GM12878 (cell line): Measurements from ENCODE around the gene LRRC66. TPM values are rescaled to one million over a fixed set of nuclear protein-coding genes. Genes with fewer than 3 reads are reported as not detected.

Experiments used
- ATAC-seq: fragments of 200-7000 bp; cut with Tn5 transposase; 3 replicates; pipeline ENCODE4 v1.9.1; 2020; ENCODE audit warnings: mild to moderate bottlenecking, moderate library complexity
- BruUV-seq: library from RNA; stranded (reverse); fragments of 400-500 nt; replicated peaks from 2 replicates; lab custom pipeline; 2021; lab: Mats Ljungman, UMichigan
- CTCF ChIA-PET: fragments of 300-600 bp; sonication (Branson Sonifier 250); formaldehyde crosslinking; extraction: SDS; loops from one replicate; lab custom pipeline; 2021; ENCODE audit warnings: inconsistent platforms; lab: Yijun Ruan, JAX
- POLR2A ChIA-PET: fragments of 350-600 bp; formaldehyde crosslinking; extraction: SDS; loops from one replicate; lab custom pipeline; 2021; ENCODE audit warnings: inconsistent platforms; lab: Charles Lee
- RAD21 ChIA-PET: fragments of 300-600 bp; sonication (Branson Sonifier 250); formaldehyde crosslinking; loops from one replicate; lab custom pipeline; 2023; ENCODE audit warnings: antibody characterized with exemption; ENCODE audit not compliant: unreplicated experiment; lab: Charles Lee
- SMC1A ChIA-PET: fragments of 300-600 bp; sonication (Branson Sonifier 250); formaldehyde crosslinking; loops from one replicate; lab custom pipeline; 2023; ENCODE audit not compliant: unreplicated experiment, uncharacterized antibody; lab: Charles Lee
- DNase-seq: peaks from one replicate; pipeline ENCODE4 v3.0.0-alpha.2; 2011; ENCODE audit warnings: low read depth, low spot score
- FAIRE-seq: peaks from 3 replicates; lab custom pipeline; 2011; peaks lifted over from hg19 to GRCh38; lab: Jason Lieb, UNC
- H2AFZ ChIP-seq: 2 replicates; pipeline ENCODE4 v1.6.0; 2011; ENCODE audit warnings: low read depth, low read length, control low read depth; ENCODE audit not compliant: control insufficient read depth
- H3K27ac ChIP-seq: 2 replicates; pipeline ENCODE4 v1.5.1; 2011; ENCODE audit warnings: control low read depth; ENCODE audit not compliant: control insufficient read depth, insufficient read depth
- H3K27me3 ChIP-seq, 2 experiments: replicated peaks in 1 of 2; 2 replicates each; pipeline versions ENCODE4 v1.6.0 to v1.6.1; 2011; ENCODE audit warnings: low read length in 1 of 2; ENCODE audit not compliant: control insufficient read depth in 2 of 2, insufficient read depth in 2 of 2
- H3K36me3 ChIP-seq, 2 experiments: 2 replicates each; pipeline ENCODE4 v1.5.1; 2011; ENCODE audit warnings: low read length in 1 of 2; ENCODE audit not compliant: control insufficient read depth in 2 of 2, insufficient read depth in 2 of 2
- H3K4me1 ChIP-seq: 2 replicates; pipeline ENCODE4 v1.6.1; 2011; ENCODE audit warnings: mild to moderate bottlenecking, low read length, moderate library complexity, mixed read lengths; ENCODE audit not compliant: control insufficient read depth, insufficient read depth
- H3K4me2 ChIP-seq: 2 replicates; pipeline ENCODE4 v1.6.0; 2011; ENCODE audit warnings: control low read depth; ENCODE audit not compliant: control insufficient read depth, insufficient read depth
- H3K4me3 ChIP-seq: fragments of 200-600 bp; sonication (generic); 2 replicates; pipeline ENCODE4 v1.5.1; 2016
- H3K79me2 ChIP-seq: 2 replicates; pipeline ENCODE4 v1.6.0; 2011; ENCODE audit warnings: low read length; ENCODE audit not compliant: control insufficient read depth, insufficient read depth
- H3K9ac ChIP-seq: 2 replicates; pipeline ENCODE4 v1.8.0; 2011; ENCODE audit warnings: low read length, control low read depth, mixed read lengths; ENCODE audit not compliant: control insufficient read depth, insufficient read depth
- H3K9me3 ChIP-seq: replicated peaks from 3 replicates; pipeline ENCODE4 v1.5.1; 2011; ENCODE audit warnings: mild to moderate bottlenecking, low read length; ENCODE audit not compliant: control insufficient read depth, insufficient read depth
- H4K20me1 ChIP-seq: 2 replicates; pipeline ENCODE4 v1.6.0; 2011; ENCODE audit not compliant: control insufficient read depth, insufficient read depth
- CHD4 ChIP-seq: fragments of 200-600 bp; sonication (generic); IDR thresholded peaks from 2 replicates; pipeline ENCODE4 v1.6.1; 2016; ENCODE audit warnings: mild to moderate bottlenecking
- IKZF1 ChIP-seq: fragments of 450-650 bp; conservative IDR thresholded peaks from 2 replicates; pipeline ENCODE4 v1.6.1; 2017; ENCODE audit warnings: antibody characterized with exemption, mild to moderate bottlenecking
- KDM1A ChIP-seq: fragments of 200-600 bp; sonication (generic); IDR thresholded peaks from 2 replicates; pipeline ENCODE4 v1.6.1; 2016; ENCODE audit warnings: borderline replicate concordance
- NFIC ChIP-seq: IDR thresholded peaks from 2 replicates; pipeline ENCODE4 v1.6.1; 2012; ENCODE audit warnings: low read depth, mild to moderate bottlenecking, inconsistent platforms, low read length, moderate library complexity
- NFXL1 ChIP-seq: fragments of 450-650 bp; IDR thresholded peaks from 2 replicates; pipeline ENCODE4 v1.6.1; 2017; ENCODE audit warnings: antibody characterized with exemption, mild to moderate bottlenecking, borderline replicate concordance
- NRF1 ChIP-seq: conservative IDR thresholded peaks from 2 replicates; pipeline ENCODE4 v1.6.1; 2011; ENCODE audit warnings: mild to moderate bottlenecking, low read depth, low read length, improper control_type of control experiment
- SIN3A ChIP-seq: IDR thresholded peaks from 2 replicates; pipeline ENCODE4 v1.6.1; 2012; ENCODE audit warnings: low read depth, low read length, improper control_type of control experiment
- TAF1 ChIP-seq: IDR thresholded peaks from 2 replicates; pipeline ENCODE4 v1.6.1; 2011; ENCODE audit warnings: mild to moderate bottlenecking, low read depth, low read length, borderline replicate concordance
- TCF7 ChIP-seq: IDR thresholded peaks from 2 replicates; pipeline ENCODE4 v1.6.1; 2014; ENCODE audit warnings: antibody characterized with exemption, borderline replicate concordance
- WGBS: methylation state at CpG from one replicate; pipeline ENCODE4 v1.1.6; 2016; ENCODE audit warnings: low lambda C conversion rate; ENCODE audit not compliant: insufficient replicate concordance, insufficient coverage; ENCODE audit errors: missing lambda C conversion rate; 5-methylcytosine and 5-hydroxymethylcytosine counted together
- in situ Hi-C: fragments of 300-500 bp; cut with MboI; formaldehyde crosslinking; loops from 9 replicates; pipeline ENCODE4 v1.14.3; 2018; ENCODE audit warnings: mixed read lengths
- intact Hi-C: fragments of 100-400 bp; cut with micrococcal nuclease; formaldehyde crosslinking; loops from one replicate; pipeline ENCODE4 v1.14.2; 2022; ENCODE audit not compliant: unreplicated experiment
- polyA plus RNA-seq, 11 experiments: library from polyadenylated mRNA; depleted of rRNA in 4 of 11; unstranded in 6 of 11; stranded (reverse) in 5 of 11; fragments of >200 nt; fragmentation: Nextera tagmentation in 4 of 11; fragmentation: Illumina TruSeq in 1 of 11; extraction: Ambion mirVana in 4 of 11; extraction: Trizol in 1 of 11; gene quantifications; 1 replicate in 1 of 11; 2 replicates in 10 of 11; pipeline versions ENCODE4 v1.2.1 to v1.2.3, GENCODE V29; 2011 to 2016; ENCODE audit warnings: inconsistent platforms in 2 of 11, missing spikeins in 2 of 11, low read depth in 1 of 11
- total RNA-seq, 4 experiments: library from RNA; depleted of rRNA in 3 of 4; stranded (reverse); fragments of >200 nt in 3 of 4; fragmentation: Illumina TruSeq in 1 of 4; extraction: Trizol in 1 of 4; gene quantifications; 2 replicates each; pipeline versions ENCODE4 v1.2.1 to v1.2.3, GENCODE V29; 2013 to 2021
- TF ChIP-seq, protein P1 (sequence below): IDR thresholded peaks from 2 replicates; pipeline ENCODE4 v1.6.1; 2011; ENCODE audit warnings: borderline replicate concordance, low read depth, mild to moderate bottlenecking, moderate library complexity, mixed read lengths, low read length; ENCODE audit not compliant: insufficient read depth; ENCODE audit errors: extremely low read length
- TF ChIP-seq, protein P2 (sequence below): fragments of 450-650 bp; IDR thresholded peaks from 2 replicates; pipeline ENCODE4 v1.6.1; 2017; ENCODE audit warnings: borderline replicate concordance
- TF ChIP-seq, protein P3 (sequence below): IDR thresholded peaks from 2 replicates; pipeline ENCODE4 v1.6.1; 2012; ENCODE audit warnings: improper control_type of control experiment, low read depth, low read length; ENCODE audit not compliant: insufficient replicate concordance

LRRC66 gene
- total and polyA plus RNA-seq, 10 of the 15 experiments (the other 5 are each of a cell fraction or from before 2014, with no cell fraction given), result 0.02 to 0.18 (median 0.09) TPM; not detected in 2

- TF ChIP-seq, protein P1, sequence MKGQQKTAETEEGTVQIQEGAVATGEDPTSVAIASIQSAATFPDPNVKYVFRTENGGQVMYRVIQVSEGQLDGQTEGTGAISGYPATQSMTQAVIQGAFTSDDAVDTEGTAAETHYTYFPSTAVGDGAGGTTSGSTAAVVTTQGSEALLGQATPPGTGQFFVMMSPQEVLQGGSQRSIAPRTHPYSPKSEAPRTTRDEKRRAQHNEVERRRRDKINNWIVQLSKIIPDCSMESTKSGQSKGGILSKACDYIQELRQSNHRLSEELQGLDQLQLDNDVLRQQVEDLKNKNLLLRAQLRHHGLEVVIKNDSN, result no peak
- TF ChIP-seq IKZF1, result no peak
Observed at GRCh38 chr4:52001616-52002015, 18.5 kb downstream of the LRRC66 start (continued).

DNA sequence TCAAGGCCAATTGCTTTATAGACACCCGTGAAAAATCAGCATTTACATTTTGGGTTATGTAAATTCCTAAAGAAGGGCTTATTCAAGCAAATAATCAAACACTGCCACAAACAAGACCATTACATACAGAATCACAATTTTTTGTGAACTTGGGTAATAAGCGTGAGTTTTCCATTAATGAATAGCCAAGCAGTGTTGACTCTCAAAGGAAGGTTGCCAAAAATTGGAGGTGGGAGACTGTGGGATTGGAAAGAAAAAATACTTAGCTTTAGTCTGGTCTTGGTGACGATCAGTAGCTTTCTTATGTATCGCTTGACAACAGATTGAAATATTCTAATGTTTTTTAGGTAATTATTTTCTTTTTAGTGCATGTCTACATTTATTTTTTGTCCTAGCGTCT, 20.9 kb downstream of the LRRC66 start:
- no peaks in the 10 kb centered on the region for H3K27me3 ChIP-seq
- no peaks in the 10 kb centered on the region for H4K20me1 ChIP-seq
- no peak overlapping the region for H3K9ac ChIP-seq
- ATAC-seq (no peak), FAIRE-seq (no peak), DNase-seq (no peak)
- intact Hi-C loops (no loop called here), in situ Hi-C loops (no loop called here)
- H3K4me3 ChIP-seq, result no peak overlapping the region
- no peaks in the 10 kb centered on the region for H3K36me3 ChIP-seq
- RAD21 ChIA-PET, result no interaction called here
- no peak overlapping the region for H2AFZ ChIP-seq
- H3K4me2 ChIP-seq, result no peak overlapping the region
- POLR2A ChIA-PET, result no interaction called here
- no peaks in the 10 kb centered on the region for H3K9me3 ChIP-seq
- H3K27ac ChIP-seq, result no peak overlapping the region
- SMC1A ChIA-PET, result no interaction called here
- WGBS, result 53% methylated on average over 5 of the region's 5 CpGs
- CTCF ChIA-PET, result no interaction called here
- H3K79me2 ChIP-seq, result no peaks in the 10 kb centered on the region
- BruUV-seq, result no TSS peak
- H3K4me1 ChIP-seq, result no peaks in the 10 kb centered on the region
- no peak for TF ChIP-seq TCF7
- no peak for TF ChIP-seq TAF1
- TF ChIP-seq NFXL1, result no peak
- TF ChIP-seq, protein P2, sequence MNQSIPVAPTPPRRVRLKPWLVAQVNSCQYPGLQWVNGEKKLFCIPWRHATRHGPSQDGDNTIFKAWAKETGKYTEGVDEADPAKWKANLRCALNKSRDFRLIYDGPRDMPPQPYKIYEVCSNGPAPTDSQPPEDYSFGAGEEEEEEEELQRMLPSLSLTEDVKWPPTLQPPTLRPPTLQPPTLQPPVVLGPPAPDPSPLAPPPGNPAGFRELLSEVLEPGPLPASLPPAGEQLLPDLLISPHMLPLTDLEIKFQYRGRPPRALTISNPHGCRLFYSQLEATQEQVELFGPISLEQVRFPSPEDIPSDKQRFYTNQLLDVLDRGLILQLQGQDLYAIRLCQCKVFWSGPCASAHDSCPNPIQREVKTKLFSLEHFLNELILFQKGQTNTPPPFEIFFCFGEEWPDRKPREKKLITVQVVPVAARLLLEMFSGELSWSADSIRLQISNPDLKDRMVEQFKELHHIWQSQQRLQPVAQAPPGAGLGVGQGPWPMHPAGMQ, result no peak
- TF ChIP-seq NRF1, result no peak
- TF ChIP-seq, protein P3, sequence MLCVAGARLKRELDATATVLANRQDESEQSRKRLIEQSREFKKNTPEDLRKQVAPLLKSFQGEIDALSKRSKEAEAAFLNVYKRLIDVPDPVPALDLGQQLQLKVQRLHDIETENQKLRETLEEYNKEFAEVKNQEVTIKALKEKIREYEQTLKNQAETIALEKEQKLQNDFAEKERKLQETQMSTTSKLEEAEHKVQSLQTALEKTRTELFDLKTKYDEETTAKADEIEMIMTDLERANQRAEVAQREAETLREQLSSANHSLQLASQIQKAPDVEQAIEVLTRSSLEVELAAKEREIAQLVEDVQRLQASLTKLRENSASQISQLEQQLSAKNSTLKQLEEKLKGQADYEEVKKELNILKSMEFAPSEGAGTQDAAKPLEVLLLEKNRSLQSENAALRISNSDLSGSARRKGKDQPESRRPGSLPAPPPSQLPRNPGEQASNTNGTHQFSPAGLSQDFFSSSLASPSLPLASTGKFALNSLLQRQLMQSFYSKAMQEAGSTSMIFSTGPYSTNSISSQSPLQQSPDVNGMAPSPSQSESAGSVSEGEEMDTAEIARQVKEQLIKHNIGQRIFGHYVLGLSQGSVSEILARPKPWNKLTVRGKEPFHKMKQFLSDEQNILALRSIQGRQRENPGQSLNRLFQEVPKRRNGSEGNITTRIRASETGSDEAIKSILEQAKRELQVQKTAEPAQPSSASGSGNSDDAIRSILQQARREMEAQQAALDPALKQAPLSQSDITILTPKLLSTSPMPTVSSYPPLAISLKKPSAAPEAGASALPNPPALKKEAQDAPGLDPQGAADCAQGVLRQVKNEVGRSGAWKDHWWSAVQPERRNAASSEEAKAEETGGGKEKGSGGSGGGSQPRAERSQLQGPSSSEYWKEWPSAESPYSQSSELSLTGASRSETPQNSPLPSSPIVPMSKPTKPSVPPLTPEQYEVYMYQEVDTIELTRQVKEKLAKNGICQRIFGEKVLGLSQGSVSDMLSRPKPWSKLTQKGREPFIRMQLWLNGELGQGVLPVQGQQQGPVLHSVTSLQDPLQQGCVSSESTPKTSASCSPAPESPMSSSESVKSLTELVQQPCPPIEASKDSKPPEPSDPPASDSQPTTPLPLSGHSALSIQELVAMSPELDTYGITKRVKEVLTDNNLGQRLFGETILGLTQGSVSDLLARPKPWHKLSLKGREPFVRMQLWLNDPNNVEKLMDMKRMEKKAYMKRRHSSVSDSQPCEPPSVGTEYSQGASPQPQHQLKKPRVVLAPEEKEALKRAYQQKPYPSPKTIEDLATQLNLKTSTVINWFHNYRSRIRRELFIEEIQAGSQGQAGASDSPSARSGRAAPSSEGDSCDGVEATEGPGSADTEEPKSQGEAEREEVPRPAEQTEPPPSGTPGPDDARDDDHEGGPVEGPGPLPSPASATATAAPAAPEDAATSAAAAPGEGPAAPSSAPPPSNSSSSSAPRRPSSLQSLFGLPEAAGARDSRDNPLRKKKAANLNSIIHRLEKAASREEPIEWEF, result no peak
- no peak for TF ChIP-seq CHD4
- no peak for TF ChIP-seq SIN3A
- no peak for TF ChIP-seq KDM1A
- no peak for TF ChIP-seq NFIC
